Measurements from ENCODE around the gene COL23A1.

DNA sequence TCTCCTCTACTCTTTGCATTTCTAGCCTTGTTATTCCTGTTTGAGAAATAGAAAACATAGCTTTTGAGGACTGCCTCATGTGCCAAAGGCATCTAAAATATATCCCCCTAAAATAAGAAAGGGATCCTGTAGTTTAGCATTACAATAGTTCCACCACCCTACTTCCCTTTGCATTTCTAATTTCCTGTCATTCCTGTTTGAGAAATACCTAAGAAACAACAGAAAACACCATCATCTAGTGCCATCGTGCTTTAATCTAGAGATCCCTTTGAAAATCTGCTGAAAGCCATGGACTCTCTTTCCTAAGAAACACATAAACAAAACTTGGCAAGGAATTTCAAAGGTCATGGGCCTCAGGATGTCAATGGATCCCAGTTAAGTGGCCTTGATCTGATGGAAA, 29.2 kb upstream of the COL23A1 start:
- TF ChIP-seq POLR2AphosphoS5 (IDR thresholded peaks at IDR 0.05; ENCODE audit: low read depth) (no peak), ZNF114 (CRISPR knock-in tag; IDR thresholded peaks at IDR 0.05) (no peak)

Measured in GM23338 (cell line).